ENCODE data around the gene ELOVL5.

ELOVL5 gene

DNA sequence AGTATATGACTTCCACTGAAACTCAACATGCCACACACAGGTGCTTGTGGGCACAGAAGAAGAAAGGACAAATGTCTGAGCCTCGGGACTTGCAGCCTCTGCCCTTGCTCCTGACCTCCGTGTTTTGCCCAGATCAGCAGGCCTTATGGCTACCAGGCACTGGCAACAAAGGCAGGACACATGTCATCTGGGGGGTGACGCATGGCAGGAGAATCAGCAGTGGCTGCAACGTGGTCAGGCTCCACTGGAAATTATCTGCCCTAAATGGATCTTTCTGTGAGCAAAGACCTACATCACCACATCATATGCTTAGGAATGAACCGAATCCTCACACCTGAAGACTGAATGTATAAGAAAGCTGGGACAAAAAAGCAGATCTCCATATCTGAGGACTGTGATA is 78.9 kb downstream of the ELOVL5 start:
- Histone ChIP-seq H3K9ac (ENCODE audit: low read depth, low read length, poor library complexity, severe bottlenecking) (no peak overlapping the region), H3K4me1 (ENCODE audit: insufficient read depth, low read length, poor library complexity, severe bottlenecking) (no peaks in the 10 kb centered on the region), H3K9me2 (replicated peaks; ENCODE audit: low read depth, low read length) (no peaks in the 10 kb centered on the region), H3K36me3 (ENCODE audit: insufficient read depth, low read length) (peaks cover 99% of the 10 kb centered on the region), H2AFZ (ENCODE audit: low read length) (no peak overlapping the region), H3F3A (ENCODE audit: low read depth) (no peaks in the 10 kb centered on the region), H3K79me2 (ENCODE audit: insufficient read depth, low read length) (0 out of 2 replicates have a peak, but pooled peaks cover 4% of the 10 kb centered on the region), H4K20me1 (ENCODE audit: insufficient read depth, low read length, poor library complexity, severe bottlenecking) (peaks cover 15% of the 10 kb centered on the region), H3K4me3 (ENCODE audit: low read length, poor library complexity, severe bottlenecking) (no peak overlapping the region), H3K9me3 (ENCODE audit: insufficient read depth, low read depth, low read length) (no peaks in the 10 kb centered on the region), H3K27me3 (ENCODE audit: insufficient read depth, low read length, poor library complexity, severe bottlenecking) (no peaks in the 10 kb centered on the region), H3K4me2 (ENCODE audit: low read depth, low read length, poor library complexity, severe bottlenecking) (no peak overlapping the region)
- TF ChIP-seq CTCF (conservative IDR thresholded peaks at IDR 0.05; ENCODE audit: low read length), result no peak
- TF ChIP-seq EZH2phosphoT487 (IDR thresholded peaks at IDR 0.05; ENCODE audit: borderline replicate concordance), result no peak

DNA sequence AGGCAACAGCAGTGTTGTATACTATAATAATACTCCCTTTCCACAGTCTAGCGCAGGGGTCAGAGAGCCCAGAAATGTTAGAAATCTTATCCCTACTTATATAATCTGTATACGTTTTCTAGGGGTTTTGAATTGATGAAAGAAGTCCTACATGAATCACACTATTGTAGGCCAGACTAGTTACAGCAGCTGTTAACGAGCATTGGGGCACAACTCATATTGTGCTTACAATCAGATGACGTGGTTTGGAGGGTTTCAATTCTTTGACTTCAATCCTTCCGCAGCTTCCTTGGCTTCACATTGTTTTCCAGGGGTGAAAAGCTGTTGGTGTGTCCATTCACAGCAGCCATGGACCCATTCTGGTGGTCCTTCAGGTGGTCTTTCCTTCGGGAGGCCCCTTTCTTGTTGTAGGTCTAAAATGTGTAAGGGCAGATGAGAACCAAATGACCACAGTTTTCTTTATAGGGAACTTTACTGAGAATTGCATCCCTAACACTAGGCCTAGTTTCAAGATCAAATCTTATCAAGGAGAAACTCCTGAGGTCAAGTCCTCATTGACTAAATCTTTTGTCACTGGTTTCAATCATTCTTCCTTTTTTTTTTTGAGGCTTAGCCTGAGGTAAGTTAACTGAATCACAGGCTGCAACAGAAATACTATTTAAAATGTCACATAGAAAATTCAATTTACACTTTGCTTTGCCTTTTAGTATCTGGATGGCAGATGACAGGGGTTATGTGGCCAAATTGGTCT is 79.7 kb downstream of the ELOVL5 start:
- TF ChIP-seq EZH2phosphoT487 (IDR thresholded peaks at IDR 0.05; ENCODE audit: borderline replicate concordance) (no peak), CTCF (conservative IDR thresholded peaks at IDR 0.05; ENCODE audit: low read length) (no peak)
- Histone ChIP-seq H4K20me1 (ENCODE audit: insufficient read depth, low read length, poor library complexity, severe bottlenecking) (peaks cover 8% of the 10 kb centered on the region), H3K4me1 (ENCODE audit: insufficient read depth, low read length, poor library complexity, severe bottlenecking) (no peaks in the 10 kb centered on the region), H3K27me3 (ENCODE audit: insufficient read depth, low read length, poor library complexity, severe bottlenecking) (no peaks in the 10 kb centered on the region), H3K9me3 (ENCODE audit: insufficient read depth, low read depth, low read length) (no peaks in the 10 kb centered on the region), H3F3A (ENCODE audit: low read depth) (no peaks in the 10 kb centered on the region), H3K36me3 (ENCODE audit: insufficient read depth, low read length) (peaks cover 99% of the 10 kb centered on the region), H3K79me2 (ENCODE audit: insufficient read depth, low read length) (0 out of 2 replicates have a peak, but pooled peaks cover 4% of the 10 kb centered on the region), H3K9ac (ENCODE audit: low read depth, low read length, poor library complexity, severe bottlenecking) (no peak overlapping the region), H2AFZ (ENCODE audit: low read length) (no peak overlapping the region), H3K4me3 (ENCODE audit: low read length, poor library complexity, severe bottlenecking) (no peak overlapping the region), H3K4me2 (ENCODE audit: low read depth, low read length, poor library complexity, severe bottlenecking) (no peak overlapping the region), H3K9me2 (replicated peaks; ENCODE audit: low read depth, low read length) (no peaks in the 10 kb centered on the region)

- H2AFZ ChIP-seq (ENCODE audit: low read length), result no peak overlapping the region
- no peaks in the 10 kb centered on the region for H3K9me2 ChIP-seq (replicated peaks; ENCODE audit: low read depth, low read length)
- no peak overlapping the region for H3K4me3 ChIP-seq (ENCODE audit: low read length, poor library complexity, severe bottlenecking)
- H4K20me1 ChIP-seq (ENCODE audit: insufficient read depth, low read length, poor library complexity, severe bottlenecking), result peaks cover 4% of the 10 kb centered on the region
- no peaks in the 10 kb centered on the region for H3K9me3 ChIP-seq (ENCODE audit: insufficient read depth, low read depth, low read length)
- 0 out of 2 replicates have a peak, but pooled peaks cover 4% of the 10 kb centered on the region for H3K79me2 ChIP-seq (ENCODE audit: insufficient read depth, low read length)
- no peaks in the 10 kb centered on the region for H3F3A ChIP-seq (ENCODE audit: low read depth)
- H3K27me3 ChIP-seq (ENCODE audit: insufficient read depth, low read length, poor library complexity, severe bottlenecking), result no peaks in the 10 kb centered on the region
- no peaks in the 10 kb centered on the region for H3K4me1 ChIP-seq (ENCODE audit: insufficient read depth, low read length, poor library complexity, severe bottlenecking)
- no peak overlapping the region for H3K9ac ChIP-seq (ENCODE audit: low read depth, low read length, poor library complexity, severe bottlenecking)
- H3K36me3 ChIP-seq (ENCODE audit: insufficient read depth, low read length), result peaks cover 93% of the 10 kb centered on the region
- TF ChIP-seq CTCF (conservative IDR thresholded peaks at IDR 0.05; ENCODE audit: low read length), result no peak
- no peak overlapping the region for H3K4me2 ChIP-seq (ENCODE audit: low read depth, low read length, poor library complexity, severe bottlenecking)
Measured at GRCh38 chr6:53266553-53267090, 82.1 kb downstream of the ELOVL5 start.

Data from Loucy (cell line).